OCI-LY1 (cell line): Measurements from ENCODE around the gene MARCHF11.

Source experiments
- CTCF ChIP-seq: fragments of 200-600 bp; sonication (generic), shearing (Covaris generic); IDR thresholded peaks from 2 replicates; pipeline ENCODE4 v1.5.1; 2017; ENCODE audit warnings: mild to moderate bottlenecking, antibody characterized with exemption, low read length, moderate library complexity, mixed read lengths
- EZH2 ChIP-seq: fragments of 200-600 bp; sonication (generic), shearing (Covaris generic); IDR thresholded peaks from 2 replicates; pipeline ENCODE4 v1.8.0; 2017; ENCODE audit warnings: borderline replicate concordance, mixed run types, mild to moderate bottlenecking, antibody characterized with exemption, low read length, moderate library complexity, mixed read lengths

- no peak for TF ChIP-seq CTCF
- TF ChIP-seq EZH2 = no peak
Observed at GRCh38 chr5:16033187-16033925, 146.2 kb downstream of the MARCHF11 start.
